ENCODE measurements around the gene SLC12A3. TPM values are rescaled to one million over a fixed set of nuclear protein-coding genes. Genes with fewer than 3 reads are reported as not detected.
"Not testable (repeated sequence)": the region's sequence is repeated elsewhere in the genome, so short reads cannot be mapped to it uniquely, and the experiment has no call there.

SLC12A3 gene
- total and polyA plus RNA-seq, 4 donors: not detected

GRCh38 chr16:56929639-56930038 lies 64.6 kb downstream of the SLC12A3 start:
- H3K27me3 ChIP-seq (ENCODE audit: control insufficient read depth in 1 of 2, insufficient read depth in 2 of 2, low read length in 1 of 2): no peaks in the 10 kb centered on the region
- intact Hi-C loops (cut with DNase I): loop anchor here in 1 of 2 donors (5.0 kb wide), 2 partner anchors 58 to 258 kb away; partner anchors contain the start of genes NLRC5, PSME3IP1 and RSPRY1
- H3K27ac ChIP-seq (ENCODE audit: low read depth in 1 of 2, low read length in 2 of 2): no peak overlapping the region
- no peak for DNase-seq
- H3K4me3 ChIP-seq (ENCODE audit: low read length in 2 of 2): no peak overlapping the region
- no peaks in the 10 kb centered on the region for H3K36me3 ChIP-seq (ENCODE audit: control insufficient read depth in 1 of 2, insufficient read depth in 2 of 2, low read length in 1 of 2)
- no peak for ATAC-seq (ENCODE audit: low FRiP score)
- H3K9me3 ChIP-seq (ENCODE audit: control insufficient read depth, low read length): no peaks in the 10 kb centered on the region
- 96 to 98% methylated on average over 4 of the region's 4 CpGs for WGBS, 2 donors
- H3K4me1 ChIP-seq (ENCODE audit: control insufficient read depth in 1 of 2, insufficient read depth in 2 of 2, low read length in 2 of 2): no peaks in the 10 kb centered on the region

- H3K4me3 ChIP-seq (ENCODE audit: low read length in 2 of 2): no peak overlapping the region
- no peaks in the 10 kb centered on the region for H3K9me3 ChIP-seq (ENCODE audit: control insufficient read depth, low read length)
- ATAC-seq (ENCODE audit: low FRiP score) (no peak), DNase-seq (no peak)
- H3K4me1 ChIP-seq (ENCODE audit: control insufficient read depth in 1 of 2, insufficient read depth in 2 of 2, low read length in 2 of 2): no peaks in the 10 kb centered on the region
- 80 to 82% methylated on average over 15 of the region's 15 CpGs for WGBS, 2 donors
- intact Hi-C loops (cut with DNase I): loop anchor here in 1 of 2 donors (5.0 kb wide), 2 partner anchors 57 to 257 kb away; partner anchors contain the start of genes NLRC5, PSME3IP1 and RSPRY1
- H3K27me3 ChIP-seq (ENCODE audit: control insufficient read depth in 1 of 2, insufficient read depth in 2 of 2, low read length in 1 of 2): no peaks in the 10 kb centered on the region
- no peak overlapping the region for H3K27ac ChIP-seq (ENCODE audit: low read depth in 1 of 2, low read length in 2 of 2)
- no peaks in the 10 kb centered on the region for H3K36me3 ChIP-seq (ENCODE audit: control insufficient read depth in 1 of 2, insufficient read depth in 2 of 2, low read length in 1 of 2)
Observed at GRCh38 chr16:56930486-56931270, 65.7 kb downstream of the SLC12A3 start.

- H3K4me1 ChIP-seq (ENCODE audit: control insufficient read depth in 1 of 2, insufficient read depth in 2 of 2, low read length in 2 of 2): no peaks in the 10 kb centered on the region
- intact Hi-C loops (cut with DNase I): loop anchor here in 1 of 2 donors (5.0 kb wide), 2 partner anchors 56 to 256 kb away; partner anchors contain the start of genes NLRC5, PSME3IP1 and RSPRY1
- H3K4me3 ChIP-seq (ENCODE audit: low read length in 2 of 2): peak overlapping the region in 1 of 2 donors; percentile 44
- ATAC-seq (ENCODE audit: low FRiP score) (no peak), DNase-seq (peak in 1 of 2 donors; percentile 76)
- H3K36me3 ChIP-seq (ENCODE audit: control insufficient read depth in 1 of 2, insufficient read depth in 2 of 2, low read length in 1 of 2): no peaks in the 10 kb centered on the region
- H3K9me3 ChIP-seq (ENCODE audit: control insufficient read depth, low read length): no peaks in the 10 kb centered on the region
- H3K27ac ChIP-seq (ENCODE audit: low read depth in 1 of 2, low read length in 2 of 2): peak overlapping the region in 1 of 2 donors; percentile 2
- no peaks in the 10 kb centered on the region for H3K27me3 ChIP-seq (ENCODE audit: control insufficient read depth in 1 of 2, insufficient read depth in 2 of 2, low read length in 1 of 2)
- WGBS, 2 donors: 22% methylated on average over 22 to 25 of the region's 25 CpGs
Observed at GRCh38 chr16:56931271-56931891, 66.4 kb downstream of the SLC12A3 start.

DNA sequence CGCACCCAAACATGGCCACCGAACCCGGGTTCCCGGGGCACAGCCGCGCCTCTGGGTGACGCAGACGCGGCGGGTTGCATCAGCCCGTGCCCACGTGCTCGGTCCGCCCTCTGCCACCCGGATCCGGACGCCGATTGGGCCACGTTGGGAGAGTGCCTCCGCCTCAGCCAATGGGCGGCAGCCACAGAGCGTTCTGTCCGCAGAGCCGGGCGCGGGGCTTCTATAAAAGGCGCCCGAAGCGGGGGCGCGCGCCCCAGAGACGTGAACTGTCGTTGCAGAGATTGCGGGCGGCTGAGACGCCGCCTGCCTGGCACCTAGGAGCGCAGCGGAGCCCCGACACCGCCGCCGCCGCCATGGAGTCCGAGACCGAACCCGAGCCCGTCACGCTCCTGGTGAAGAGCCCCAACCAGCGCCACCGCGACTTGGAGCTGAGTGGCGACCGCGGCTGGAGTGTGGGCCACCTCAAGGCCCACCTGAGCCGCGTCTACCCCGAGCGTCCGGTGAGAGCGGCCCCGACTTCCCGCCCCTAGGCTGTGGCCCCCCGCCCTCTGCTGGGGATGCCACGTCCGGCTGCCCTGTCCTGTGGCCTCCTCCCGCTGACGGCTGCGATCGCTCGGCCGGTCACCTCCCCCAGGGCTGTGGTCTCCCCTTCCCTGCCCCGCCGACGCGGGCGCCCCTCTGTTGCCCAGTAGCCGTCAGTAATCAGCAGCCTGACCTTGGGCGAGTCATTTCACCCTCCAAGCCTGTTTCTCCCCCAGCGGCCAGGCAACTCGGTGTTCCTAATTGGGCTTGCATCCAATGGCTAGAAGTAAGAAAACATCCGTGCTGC lies 67.1 kb downstream of the SLC12A3 start, which contains the start of gene HERPUD1:
HERPUD1 (plus strand) TSS at position 251 of the 829 bp plus-strand sequence; CDS start at position 354, 103 bp downstream.
- Histone ChIP-seq H3K4me1 (ENCODE audit: control insufficient read depth in 1 of 2, insufficient read depth in 2 of 2, low read length in 2 of 2) (no peaks in the 10 kb centered on the region), H3K36me3 (ENCODE audit: control insufficient read depth in 1 of 2, insufficient read depth in 2 of 2, low read length in 1 of 2) (no peaks in the 10 kb centered on the region), H3K9me3 (ENCODE audit: control insufficient read depth, low read length) (no peaks in the 10 kb centered on the region), H3K27ac (ENCODE audit: low read depth in 1 of 2, low read length in 2 of 2) (peak within 1 kb of the TSS; percentile 87 to 88), H3K4me3 (ENCODE audit: low read length in 2 of 2) (peak within 1 kb of the TSS; percentile 81 to 90), H3K27me3 (ENCODE audit: control insufficient read depth in 1 of 2, insufficient read depth in 2 of 2, low read length in 1 of 2) (no peaks in the 10 kb centered on the region)
- DNase-seq (peak; percentile 100), ATAC-seq (ENCODE audit: low FRiP score) (peak; percentile 97)
- intact Hi-C loops (cut with DNase I): loop anchor here in 1 of 2 donors (5.0 kb wide), 2 partner anchors 55 to 255 kb away; partner anchors contain the start of genes NLRC5, PSME3IP1 and RSPRY1
- WGBS, 2 donors: 0% methylated on average over 81 to 83 of the region's 83 CpGs

DNA sequence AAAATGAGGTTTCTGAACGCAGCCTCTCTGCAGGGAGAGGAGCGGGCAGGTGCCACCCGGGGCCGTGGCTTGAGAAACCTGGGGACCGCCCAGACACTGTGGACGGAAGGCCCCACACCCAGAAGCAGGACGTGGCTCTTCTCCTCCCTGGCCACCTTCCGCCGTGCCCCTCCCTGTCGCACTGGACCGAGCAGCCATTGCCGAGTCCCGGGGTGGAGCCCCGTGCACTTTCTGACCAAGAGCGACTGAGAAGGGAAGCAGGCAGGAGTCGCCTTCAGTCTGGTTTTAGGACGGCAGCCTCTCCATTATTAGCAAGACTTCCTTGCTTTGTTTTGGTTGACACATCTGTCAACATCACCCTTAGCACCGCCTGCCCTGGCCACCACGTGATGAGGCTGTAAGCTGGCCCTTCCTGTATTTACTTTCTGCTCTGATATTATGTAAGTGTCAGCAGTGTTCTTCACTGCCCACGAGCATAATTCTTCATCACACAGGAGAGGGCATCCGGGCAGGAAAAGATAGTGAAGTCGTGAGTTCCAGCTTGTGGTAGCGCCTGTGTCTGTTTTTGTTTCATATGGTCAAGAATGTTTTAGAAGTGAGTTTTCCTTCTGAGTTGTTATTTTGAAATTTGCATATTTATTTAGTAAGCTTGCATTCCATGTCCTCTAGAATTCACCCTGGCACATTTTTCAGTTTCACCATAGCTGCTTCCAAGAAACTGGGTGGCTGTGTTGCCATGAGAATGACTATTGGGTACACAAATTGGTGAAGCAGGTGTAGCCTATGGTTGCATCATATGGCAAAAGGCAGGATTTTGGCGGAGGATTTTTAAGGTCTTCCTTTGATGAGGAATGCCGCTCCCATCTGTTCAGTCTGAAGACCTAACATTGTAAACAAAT lies 68.0 kb downstream of the SLC12A3 start:
- H3K27ac ChIP-seq (ENCODE audit: low read depth in 1 of 2, low read length in 2 of 2): peak overlapping the region; percentile 87 to 88
- no peaks in the 10 kb centered on the region for H3K9me3 ChIP-seq (ENCODE audit: control insufficient read depth, low read length)
- peak overlapping the region; percentile 81 to 90 for H3K4me3 ChIP-seq (ENCODE audit: low read length in 2 of 2)
- H3K36me3 ChIP-seq (ENCODE audit: control insufficient read depth in 1 of 2, insufficient read depth in 2 of 2, low read length in 1 of 2): no peaks in the 10 kb centered on the region
- H3K4me1 ChIP-seq (ENCODE audit: control insufficient read depth in 1 of 2, insufficient read depth in 2 of 2, low read length in 2 of 2): no peaks in the 10 kb centered on the region
- ATAC-seq (ENCODE audit: low FRiP score) (peak; percentile 83), DNase-seq (peak; percentile 88 to 89)
- 2% methylated on average over 18 to 25 of the region's 25 CpGs for WGBS, 2 donors
- intact Hi-C loops (cut with DNase I): loop anchor here in 1 of 2 donors (5.0 kb wide), 2 partner anchors 54 to 254 kb away; partner anchors contain the start of genes NLRC5, PSME3IP1 and RSPRY1
- no peaks in the 10 kb centered on the region for H3K27me3 ChIP-seq (ENCODE audit: control insufficient read depth in 1 of 2, insufficient read depth in 2 of 2, low read length in 1 of 2)

GRCh38 chr16:56933828-56934598 lies 69.0 kb downstream of the SLC12A3 start:
- peaks cover 0 to 5% of the 10 kb centered on the region in 2 donors for H3K36me3 ChIP-seq (ENCODE audit: control insufficient read depth in 1 of 2, insufficient read depth in 2 of 2, low read length in 1 of 2)
- 5 to 9% methylated on average over 8 of the region's 8 CpGs for WGBS, 2 donors

DNA sequence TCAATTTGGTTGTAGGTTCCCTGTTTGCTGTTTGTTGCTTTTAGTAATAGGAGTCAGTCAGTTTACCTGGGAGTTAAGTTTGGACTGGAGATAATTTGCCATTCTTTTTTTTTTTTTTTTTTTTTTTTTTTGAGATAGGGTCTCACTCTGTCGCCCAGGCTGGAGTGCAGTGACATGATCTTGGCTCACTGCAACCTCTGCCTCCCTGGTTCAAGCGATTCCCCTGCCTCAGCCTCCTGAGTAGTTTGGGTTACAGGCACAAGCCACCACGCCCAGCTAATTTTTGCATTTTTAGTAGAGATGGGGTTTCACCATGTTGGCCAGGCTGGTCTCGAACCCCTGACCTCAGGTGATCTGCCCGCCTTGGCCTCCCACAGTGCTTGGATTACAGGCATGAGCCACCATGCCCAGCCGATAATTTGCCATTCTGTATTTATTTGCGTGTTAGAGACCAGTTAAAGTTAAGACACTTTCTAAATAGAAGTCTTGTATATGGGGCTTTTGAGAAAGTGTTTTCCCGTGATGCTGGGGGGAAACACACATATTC lies 69.7 kb downstream of the SLC12A3 start:
- intact Hi-C loops (cut with DNase I): loop anchor here in 1 of 2 donors (5.0 kb wide), 2 partner anchors 53 to 253 kb away; partner anchors contain the start of genes NLRC5, PSME3IP1 and RSPRY1
- H3K9me3 ChIP-seq (ENCODE audit: control insufficient read depth, low read length); DNase-seq; H3K4me1 ChIP-seq (ENCODE audit: control insufficient read depth in 1 of 2, insufficient read depth in 2 of 2, low read length in 2 of 2); H3K36me3 ChIP-seq (ENCODE audit: control insufficient read depth in 1 of 2, insufficient read depth in 2 of 2, low read length in 1 of 2); ATAC-seq (ENCODE audit: low FRiP score); H3K27me3 ChIP-seq (ENCODE audit: control insufficient read depth in 1 of 2, insufficient read depth in 2 of 2, low read length in 1 of 2); H3K27ac ChIP-seq (ENCODE audit: low read depth in 1 of 2, low read length in 2 of 2): not testable (repeated sequence)
- WGBS, 2 donors: 40 to 46% methylated on average over 7 to 8 of the region's 8 CpGs
- peak overlapping the region; percentile 34 to 81 for H3K4me3 ChIP-seq (ENCODE audit: low read length in 2 of 2)

More at GRCh38 chr16:56933828-56934598, 69.0 kb downstream of the SLC12A3 start:
- no peaks in the 10 kb centered on the region for H3K9me3 ChIP-seq (ENCODE audit: control insufficient read depth, low read length)
- intact Hi-C loops (cut with DNase I): loop anchor here in 1 of 2 donors (5.0 kb wide), 2 partner anchors 53 to 253 kb away; partner anchors contain the start of genes NLRC5, PSME3IP1 and RSPRY1
- no peak for ATAC-seq (ENCODE audit: low FRiP score)
- H3K27me3 ChIP-seq (ENCODE audit: control insufficient read depth in 1 of 2, insufficient read depth in 2 of 2, low read length in 1 of 2): no peaks in the 10 kb centered on the region
- no peak overlapping the region for H3K27ac ChIP-seq (ENCODE audit: low read depth in 1 of 2, low read length in 2 of 2)
- H3K4me1 ChIP-seq (ENCODE audit: control insufficient read depth in 1 of 2, insufficient read depth in 2 of 2, low read length in 2 of 2): no peaks in the 10 kb centered on the region
- no peak for DNase-seq
- peak overlapping the region; percentile 81 to 90 for H3K4me3 ChIP-seq (ENCODE audit: low read length in 2 of 2)

All from aorta (tissue), 5 donors.